ENCODE measurements around the gene NT5DC4. TPM values are rescaled to one million over a fixed set of nuclear protein-coding genes. Genes with fewer than 3 reads are reported as not detected.
"Not testable (repeated sequence)": the region's sequence is repeated elsewhere in the genome, so short reads cannot be mapped to it uniquely, and the experiment has no call there.

NT5DC4 gene
- total RNA-seq, 1 experiment from 2014 or later: not detected

- Histone ChIP-seq H3K36me3 (ENCODE audit: insufficient read depth, low read length, poor library complexity, severe bottlenecking) (no peaks in the 10 kb centered on the region), H3K9me3 (ENCODE audit: low read depth, low read length, poor library complexity, severe bottlenecking) (no peaks in the 10 kb centered on the region), H3K4me1 (ENCODE audit: insufficient read depth, low read length, poor library complexity, severe bottlenecking) (no peaks in the 10 kb centered on the region), H3K27ac (ENCODE audit: low read depth, low read length, poor library complexity, severe bottlenecking) (no peak overlapping the region), H3K4me3 (ENCODE audit: low read depth, low read length, poor library complexity, severe bottlenecking) (no peak overlapping the region), H3K27me3 (replicated peaks; ENCODE audit: insufficient read depth, low read depth, low read length, poor library complexity) (no peaks in the 10 kb centered on the region)
- TF ChIP-seq CTCF (conservative IDR thresholded peaks at IDR 0.05; ENCODE audit: low read depth, low read length): no peak
- TF ChIP-seq EZH2 (IDR thresholded peaks at IDR 0.05; ENCODE audit: borderline replicate concordance, low read depth, low read length, poor library complexity, severe bottlenecking): no peak
- intact Hi-C loops (cut with micrococcal nuclease; ENCODE audit: unreplicated experiment): no loop called here
- BruUV-seq (replicated peaks): no TSS peak
- no peak for DNase-seq (ENCODE audit: low spot score)
- POLR2A ChIA-PET (ENCODE audit: low non-redundant PET): interaction anchor here (0.6 kb wide), 1 partner anchor 481 kb away, joined by 10 read pairs; no protein-coding TSS in a partner anchor
- CTCF ChIA-PET: no interaction called here
Observed at GRCh38 chr2:112714836-112715631, 5.8 kb upstream of the NT5DC4 start.

GRCh38 chr2:112716094-112716493 lies 4.7 kb upstream of the NT5DC4 start:
- H3K27ac ChIP-seq (ENCODE audit: low read depth, low read length, poor library complexity, severe bottlenecking); H3K27me3 ChIP-seq (replicated peaks; ENCODE audit: insufficient read depth, low read depth, low read length, poor library complexity); H3K36me3 ChIP-seq (ENCODE audit: insufficient read depth, low read length, poor library complexity, severe bottlenecking); DNase-seq (ENCODE audit: low spot score); BruUV-seq (replicated peaks); CTCF ChIA-PET; H3K9me3 ChIP-seq (ENCODE audit: low read depth, low read length, poor library complexity, severe bottlenecking); H3K4me1 ChIP-seq (ENCODE audit: insufficient read depth, low read length, poor library complexity, severe bottlenecking); H3K4me3 ChIP-seq (ENCODE audit: low read depth, low read length, poor library complexity, severe bottlenecking); intact Hi-C loops (cut with micrococcal nuclease; ENCODE audit: unreplicated experiment): not testable (repeated sequence)
- POLR2A ChIA-PET (ENCODE audit: low non-redundant PET): interaction anchor here (0.6 kb wide), 1 partner anchor 482 kb away, joined by 10 read pairs; no protein-coding TSS in a partner anchor

GRCh38 chr2:112716826-112717352 lies 3.9 kb upstream of the NT5DC4 start:
- H3K4me1 ChIP-seq (ENCODE audit: insufficient read depth, low read length, poor library complexity, severe bottlenecking); DNase-seq (ENCODE audit: low spot score); H3K27ac ChIP-seq (ENCODE audit: low read depth, low read length, poor library complexity, severe bottlenecking); BruUV-seq (replicated peaks); POLR2A ChIA-PET (ENCODE audit: low non-redundant PET); H3K4me3 ChIP-seq (ENCODE audit: low read depth, low read length, poor library complexity, severe bottlenecking); intact Hi-C loops (cut with micrococcal nuclease; ENCODE audit: unreplicated experiment); H3K9me3 ChIP-seq (ENCODE audit: low read depth, low read length, poor library complexity, severe bottlenecking); H3K27me3 ChIP-seq (replicated peaks; ENCODE audit: insufficient read depth, low read depth, low read length, poor library complexity); H3K36me3 ChIP-seq (ENCODE audit: insufficient read depth, low read length, poor library complexity, severe bottlenecking); CTCF ChIA-PET: not testable (repeated sequence)

- Histone ChIP-seq H3K4me1 (ENCODE audit: insufficient read depth, low read length, poor library complexity, severe bottlenecking) (no peaks in the 10 kb centered on the region), H3K27ac (ENCODE audit: low read depth, low read length, poor library complexity, severe bottlenecking) (no peak overlapping the region), H3K9me3 (ENCODE audit: low read depth, low read length, poor library complexity, severe bottlenecking) (no peaks in the 10 kb centered on the region), H3K27me3 (replicated peaks; ENCODE audit: insufficient read depth, low read depth, low read length, poor library complexity) (no peaks in the 10 kb centered on the region), H3K4me3 (ENCODE audit: low read depth, low read length, poor library complexity, severe bottlenecking) (no peak overlapping the region), H3K36me3 (ENCODE audit: insufficient read depth, low read length, poor library complexity, severe bottlenecking) (no peaks in the 10 kb centered on the region)
- intact Hi-C loops (cut with micrococcal nuclease; ENCODE audit: unreplicated experiment): no loop called here
- CTCF ChIA-PET: no interaction called here
- POLR2A ChIA-PET (ENCODE audit: low non-redundant PET): no interaction called here
- no peak for DNase-seq (ENCODE audit: low spot score)
- BruUV-seq (replicated peaks): no TSS peak
- no peak for TF ChIP-seq EZH2 (IDR thresholded peaks at IDR 0.05; ENCODE audit: borderline replicate concordance, low read depth, low read length, poor library complexity, severe bottlenecking)
Observed at GRCh38 chr2:112718863-112719370, 1.9 kb upstream of the NT5DC4 start.
